ENCODE results near the gene LTBP2. TPM values are rescaled to one million over a fixed set of nuclear protein-coding genes. Genes with fewer than 3 reads are reported as not detected.

The LTBP2 gene
- under 1 TPM; 0.25 to 0.84 TPM for total RNA-seq

DNA sequence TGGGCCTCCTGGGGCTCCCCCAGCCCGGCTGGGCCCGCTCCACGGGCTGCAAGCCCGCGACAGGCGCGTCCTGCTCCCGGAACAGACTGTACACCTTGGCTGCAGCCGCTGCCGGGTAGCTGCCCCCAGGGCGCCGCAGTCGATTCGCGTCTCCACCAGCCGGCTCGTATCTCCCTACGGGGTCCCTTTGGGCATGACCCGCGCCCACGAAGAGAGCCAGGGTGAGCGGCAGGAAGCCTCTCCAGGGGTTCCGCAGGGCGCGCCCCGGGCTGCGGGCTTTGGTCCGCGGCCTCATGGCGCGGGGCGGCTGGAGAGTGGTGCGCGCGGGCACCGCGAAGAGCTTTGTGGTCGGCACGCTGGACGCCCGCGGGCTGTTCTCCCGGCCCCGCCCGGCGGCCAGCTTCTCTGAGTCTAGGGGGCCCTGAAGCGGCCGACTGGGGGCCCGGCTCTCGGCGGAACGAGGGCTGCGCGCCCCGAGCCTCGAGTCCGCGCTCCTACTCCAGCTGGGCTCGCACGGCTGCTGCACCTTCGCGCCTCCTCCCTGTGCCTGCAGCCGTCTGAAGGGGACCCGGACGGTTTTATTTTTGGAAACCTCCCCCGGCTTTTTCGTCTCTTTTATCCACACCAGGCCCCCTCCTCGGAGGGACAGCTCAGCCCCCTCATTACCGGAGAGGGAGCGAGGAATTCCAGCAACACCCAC is at the start of gene LTBP2:
LTBP2 (minus strand) TSS at position 588 of the 700 bp plus-strand sequence; CDS start at position 295, 293 bp downstream.
- peak; percentile 16 to 18 for ATAC-seq (replicated peaks in 1 of 2)
- peaks cover 50% of the 10 kb centered on the region for H3K27me3 Mint-ChIP-seq (ENCODE audit: low read depth)

DNA sequence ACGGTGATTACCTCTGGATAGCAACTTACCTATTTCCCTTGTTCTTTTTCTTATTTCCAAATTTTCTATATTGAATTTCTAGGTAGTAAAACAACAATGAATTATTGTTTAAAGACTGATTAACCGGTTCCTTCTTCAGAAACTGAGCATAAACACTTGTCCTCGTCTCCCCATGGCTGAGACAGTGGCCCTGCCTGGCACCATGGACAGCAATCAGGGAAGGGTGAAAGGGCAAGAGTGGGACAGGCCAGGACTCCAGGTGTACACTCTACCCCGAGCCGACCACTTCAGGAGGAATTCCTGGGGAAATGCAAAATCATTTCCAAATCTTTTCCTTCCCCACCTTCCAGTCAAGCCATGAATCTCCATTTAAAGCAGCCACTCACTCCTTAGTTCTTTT is 48.8 kb upstream of the LTBP2 start:
- ATAC-seq (replicated peaks in 1 of 2) (no peak), DNase-seq (no peak)
- Mint-ChIP-seq H3K27ac (no peak overlapping the region), H3K4me1 (ENCODE audit: low read depth) (no peaks in the 10 kb centered on the region), H3K36me3 (ENCODE audit: insufficient read depth in 2 of 2) (peaks cover 2 to 9% of the 10 kb centered on the region in 2 donors), H3K9me3 (no peaks in the 10 kb centered on the region), H3K27me3 (ENCODE audit: low read depth) (no peaks in the 10 kb centered on the region), H3K4me3 (no peak overlapping the region)

More for the DNA sequence above, at the start of gene LTBP2:
- Mint-ChIP-seq H3K4me3 (peak within 1 kb of the TSS; percentile 82 to 87), H3K27ac (no peak within 1 kb of the TSS), H3K36me3 (ENCODE audit: insufficient read depth in 2 of 2) (no peaks in the 10 kb centered on the region), H3K4me1 (ENCODE audit: low read depth) (peaks cover 46% of the 10 kb centered on the region), H3K9me3 (no peaks in the 10 kb centered on the region)
- DNase-seq, result peak; percentile 24 to 33

GRCh38 chr14:74660167-74660566 is 48.1 kb upstream of the LTBP2 start:
- Mint-ChIP-seq H3K4me3 (no peak overlapping the region), H3K36me3 (ENCODE audit: insufficient read depth in 2 of 2) (peaks cover 2 to 9% of the 10 kb centered on the region in 2 donors), H3K27ac (no peak overlapping the region), H3K9me3 (no peaks in the 10 kb centered on the region), H3K27me3 (ENCODE audit: low read depth) (no peaks in the 10 kb centered on the region), H3K4me1 (ENCODE audit: low read depth) (no peaks in the 10 kb centered on the region)
- no peak for DNase-seq
- no peak for ATAC-seq (replicated peaks in 1 of 2)

- no peaks in the 10 kb centered on the region for H3K9me3 Mint-ChIP-seq
- no peak overlapping the region for H3K4me3 Mint-ChIP-seq
- DNase-seq (no peak), ATAC-seq (replicated peaks in 1 of 2) (no peak)
- no peak overlapping the region for H3K27ac Mint-ChIP-seq
- H3K36me3 Mint-ChIP-seq (ENCODE audit: insufficient read depth in 2 of 2), result peaks cover 0 to 2% of the 10 kb centered on the region in 2 donors
- no peaks in the 10 kb centered on the region for H3K27me3 Mint-ChIP-seq (ENCODE audit: low read depth)
- no peaks in the 10 kb centered on the region for H3K4me1 Mint-ChIP-seq (ENCODE audit: low read depth)
Measured at GRCh38 chr14:74658535-74659131, 46.6 kb upstream of the LTBP2 start.

- no peak for ATAC-seq (replicated peaks in 1 of 2)
- no peaks in the 10 kb centered on the region for H3K9me3 Mint-ChIP-seq
- DNase-seq, result no peak
- H3K27ac Mint-ChIP-seq, result no peak overlapping the region
- H3K4me3 Mint-ChIP-seq, result no peak overlapping the region
- H3K27me3 Mint-ChIP-seq (ENCODE audit: low read depth), result no peaks in the 10 kb centered on the region
- no peaks in the 10 kb centered on the region for H3K4me1 Mint-ChIP-seq (ENCODE audit: low read depth)
- H3K36me3 Mint-ChIP-seq (ENCODE audit: insufficient read depth in 2 of 2), result no peaks in the 10 kb centered on the region
Measured at GRCh38 chr14:74656964-74657363, 44.9 kb upstream of the LTBP2 start.

DNA sequence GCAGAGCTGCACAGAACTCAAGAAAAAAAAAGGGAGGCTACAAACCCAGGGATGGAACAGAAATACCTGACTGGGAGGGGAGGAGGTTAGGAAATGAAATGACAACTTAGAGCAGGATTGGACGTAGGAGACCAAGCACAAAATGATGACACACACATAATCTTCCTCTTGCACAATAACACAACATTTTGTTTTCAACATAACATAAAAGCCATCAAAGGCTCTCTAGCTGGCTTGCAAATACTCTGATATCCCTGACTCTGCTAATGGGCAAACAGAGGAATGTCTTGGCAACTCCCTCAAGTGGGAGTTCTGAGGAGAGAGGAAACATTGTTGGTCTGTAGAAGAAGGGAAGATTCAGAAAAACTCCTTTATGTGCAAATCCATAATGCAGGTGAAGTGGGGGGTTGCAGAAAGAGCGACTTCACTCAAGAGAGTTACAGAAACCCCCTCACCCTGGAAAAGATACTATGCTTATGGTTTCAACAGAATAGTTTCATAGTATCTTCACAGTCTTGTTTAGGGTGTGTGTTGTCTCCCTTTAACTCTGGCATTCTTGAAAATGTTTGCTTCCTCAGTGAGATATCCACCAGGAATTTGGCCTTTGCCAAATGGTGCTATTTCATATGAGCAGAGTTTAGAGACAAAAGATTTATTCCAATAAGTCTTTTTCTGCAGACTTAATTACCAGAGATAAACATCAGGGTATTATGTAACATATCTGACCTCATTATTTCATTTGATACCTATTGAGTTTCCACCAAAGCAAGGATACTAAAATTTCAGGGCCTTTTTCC is 43.8 kb upstream of the LTBP2 start:
- ATAC-seq (replicated peaks in 1 of 2) (no peak), DNase-seq (no peak)
- H3K9me3 Mint-ChIP-seq, result no peaks in the 10 kb centered on the region
- H3K4me1 Mint-ChIP-seq (ENCODE audit: low read depth), result no peaks in the 10 kb centered on the region
- peak overlapping the region; percentile 27 for H3K27ac Mint-ChIP-seq
- H3K4me3 Mint-ChIP-seq, result no peak overlapping the region
- H3K27me3 Mint-ChIP-seq (ENCODE audit: low read depth), result no peaks in the 10 kb centered on the region
- H3K36me3 Mint-ChIP-seq (ENCODE audit: insufficient read depth in 2 of 2), result no peaks in the 10 kb centered on the region

DNA sequence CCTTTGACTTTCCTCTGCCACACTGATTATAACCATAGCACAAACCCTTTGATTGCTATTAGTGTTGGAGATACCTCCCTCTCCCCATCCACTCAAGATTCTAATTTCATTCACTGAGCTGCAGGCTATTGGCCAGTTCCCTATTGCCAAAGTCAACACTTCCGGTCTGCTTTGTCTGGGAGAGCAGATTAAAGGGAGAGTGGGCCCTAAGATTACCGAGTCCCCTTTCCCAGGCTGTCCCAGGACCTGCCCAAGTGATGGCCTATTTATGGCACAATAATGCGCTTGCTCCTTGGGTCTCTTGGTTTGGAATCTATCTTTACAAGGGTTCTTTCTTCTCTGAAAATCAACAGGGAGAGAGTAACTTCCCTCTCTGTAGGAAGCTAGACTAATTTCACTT is 42.9 kb upstream of the LTBP2 start:
- Mint-ChIP-seq H3K27me3 (ENCODE audit: low read depth) (no peaks in the 10 kb centered on the region), H3K4me1 (ENCODE audit: low read depth) (no peaks in the 10 kb centered on the region), H3K27ac (peak overlapping the region; percentile 61), H3K4me3 (no peak overlapping the region), H3K9me3 (no peaks in the 10 kb centered on the region), H3K36me3 (ENCODE audit: insufficient read depth in 2 of 2) (no peaks in the 10 kb centered on the region)
- ATAC-seq (replicated peaks in 1 of 2) (no peak), DNase-seq (no peak)

- no peak overlapping the region for H3K4me3 Mint-ChIP-seq
- peak overlapping the region; percentile 46 for H3K27ac Mint-ChIP-seq
- no peaks in the 10 kb centered on the region for H3K27me3 Mint-ChIP-seq (ENCODE audit: low read depth)
- no peaks in the 10 kb centered on the region for H3K4me1 Mint-ChIP-seq (ENCODE audit: low read depth)
- DNase-seq (no peak), ATAC-seq (replicated peaks in 1 of 2) (no peak)
- H3K36me3 Mint-ChIP-seq (ENCODE audit: insufficient read depth in 2 of 2), result no peaks in the 10 kb centered on the region
- no peaks in the 10 kb centered on the region for H3K9me3 Mint-ChIP-seq
Measured at GRCh38 chr14:74653386-74654138, 41.5 kb upstream of the LTBP2 start.

DNA sequence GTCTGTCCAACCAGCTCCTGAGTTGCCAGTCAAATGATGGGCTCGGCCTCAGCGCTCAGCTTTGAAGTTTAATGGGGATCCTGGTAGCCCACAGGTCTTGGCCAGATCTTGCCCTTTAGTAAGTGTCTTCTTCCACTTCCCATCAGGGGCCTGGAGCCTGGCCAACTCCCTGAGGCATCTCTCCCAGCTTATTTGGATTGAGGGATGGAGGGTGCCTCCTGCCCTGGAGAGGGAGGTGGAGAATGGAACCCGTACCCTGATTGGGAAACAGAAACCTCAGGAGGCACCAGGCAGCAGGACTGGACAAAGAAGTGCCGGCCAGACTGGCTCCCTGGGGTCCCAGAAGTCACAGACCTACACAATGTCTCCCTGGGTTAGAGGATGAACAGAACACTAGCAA is 40.5 kb upstream of the LTBP2 start:
- Mint-ChIP-seq H3K4me3 (no peak overlapping the region), H3K9me3 (no peaks in the 10 kb centered on the region), H3K27ac (no peak overlapping the region), H3K4me1 (ENCODE audit: low read depth) (no peaks in the 10 kb centered on the region), H3K36me3 (ENCODE audit: insufficient read depth in 2 of 2) (no peaks in the 10 kb centered on the region), H3K27me3 (ENCODE audit: low read depth) (no peaks in the 10 kb centered on the region)
- DNase-seq (no peak), ATAC-seq (replicated peaks in 1 of 2) (no peak)

DNA sequence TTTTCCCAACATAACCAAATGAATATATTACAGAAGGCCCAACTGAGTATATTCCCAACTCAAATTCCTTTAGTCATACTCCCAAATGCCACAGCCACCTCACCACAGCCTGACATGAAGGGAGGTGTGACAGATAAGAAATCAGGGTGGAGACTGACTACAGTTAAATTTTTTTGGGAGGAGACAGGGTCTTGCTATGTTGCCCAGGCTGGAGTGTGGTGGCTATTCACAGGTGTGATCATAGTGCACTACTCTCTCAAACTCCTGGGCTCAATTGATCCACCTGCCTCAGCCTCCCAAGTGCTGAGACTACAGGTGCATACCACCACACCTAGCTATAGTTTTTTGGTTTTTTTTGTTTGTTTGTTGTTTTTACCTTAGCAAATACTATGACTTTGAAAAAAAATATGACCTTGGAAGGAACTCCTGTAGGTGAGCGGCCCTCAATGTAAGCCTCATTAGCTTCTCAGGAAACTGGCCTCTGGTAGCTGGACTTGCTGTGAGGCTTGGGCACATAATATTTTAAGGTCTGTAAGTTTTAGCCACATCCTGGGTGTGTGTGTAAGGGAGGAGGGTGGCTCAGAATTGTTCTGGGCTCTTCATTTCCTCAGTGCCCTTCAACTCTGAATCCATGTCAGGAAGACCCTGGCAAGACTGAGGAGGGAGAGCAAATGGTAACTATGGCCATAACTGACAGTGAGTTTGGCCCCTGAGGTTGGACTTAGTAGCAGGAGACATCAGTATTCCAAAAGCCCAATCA is 39.1 kb upstream of the LTBP2 start:
- Mint-ChIP-seq H3K27me3 (ENCODE audit: low read depth) (no peaks in the 10 kb centered on the region), H3K36me3 (ENCODE audit: insufficient read depth in 2 of 2) (no peaks in the 10 kb centered on the region), H3K9me3 (no peaks in the 10 kb centered on the region), H3K4me1 (ENCODE audit: low read depth) (no peaks in the 10 kb centered on the region), H3K27ac (no peak overlapping the region), H3K4me3 (no peak overlapping the region)
- ATAC-seq (replicated peaks in 1 of 2), result no peak
- no peak for DNase-seq

DNA sequence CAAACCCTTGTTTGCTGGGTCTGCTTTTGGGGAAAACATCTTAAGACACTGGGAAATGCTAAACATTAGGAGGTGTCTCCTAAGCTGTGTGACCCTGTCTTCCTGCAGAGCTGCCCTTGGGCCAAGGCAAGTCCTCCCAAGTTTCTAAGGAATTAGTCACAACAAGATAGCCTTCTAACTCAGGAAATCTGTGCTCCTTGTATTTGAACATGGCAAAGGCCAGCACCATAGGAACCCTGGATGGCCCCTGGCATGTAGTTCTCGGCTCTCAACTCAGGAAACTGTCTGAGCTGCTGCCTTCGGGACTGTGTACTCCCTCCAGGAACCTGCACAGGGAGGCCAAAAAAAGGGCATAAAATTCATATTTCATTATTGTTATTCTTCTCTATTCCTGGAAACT is 37.6 kb upstream of the LTBP2 start:
- H3K4me3 Mint-ChIP-seq, result no peak overlapping the region
- H3K27me3 Mint-ChIP-seq (ENCODE audit: low read depth), result no peaks in the 10 kb centered on the region
- no peak overlapping the region for H3K27ac Mint-ChIP-seq
- H3K9me3 Mint-ChIP-seq, result no peaks in the 10 kb centered on the region
- ATAC-seq (replicated peaks in 1 of 2), result no peak
- no peaks in the 10 kb centered on the region for H3K36me3 Mint-ChIP-seq (ENCODE audit: insufficient read depth in 2 of 2)
- DNase-seq, result no peak
- H3K4me1 Mint-ChIP-seq (ENCODE audit: low read depth), result no peaks in the 10 kb centered on the region

- no peak for DNase-seq
Measured at GRCh38 chr14:74649167-74649566, 37.1 kb upstream of the LTBP2 start.

More at GRCh38 chr14:74649167-74649566, 37.1 kb upstream of the LTBP2 start:
- Mint-ChIP-seq H3K27ac (no peak overlapping the region), H3K4me1 (ENCODE audit: low read depth) (no peaks in the 10 kb centered on the region), H3K9me3 (no peaks in the 10 kb centered on the region), H3K4me3 (no peak overlapping the region), H3K27me3 (ENCODE audit: low read depth) (no peaks in the 10 kb centered on the region), H3K36me3 (ENCODE audit: insufficient read depth in 2 of 2) (no peaks in the 10 kb centered on the region)
- ATAC-seq (replicated peaks in 1 of 2), result no peak

All from activated T-cell treated with anti-CD3 and anti-CD28 coated beads, Interleukin-2, amount 50 U/mL, for 72 hours (primary cell).